HG03432 (cell line): ENCODE results near the gene HID1.
"Not testable (repeated sequence)": the region's sequence is repeated elsewhere in the genome, so short reads cannot be mapped to it uniquely, and the experiment has no call there.

Experiments
- ATAC-seq: cut with Tn5 transposase; IDR thresholded peaks from one replicate; pipeline ENCODE4 v1.9.1; 2021; ENCODE audit warnings: mild to moderate bottlenecking, moderate library complexity; ENCODE audit not compliant: unreplicated experiment

HID1 gene

DNA sequence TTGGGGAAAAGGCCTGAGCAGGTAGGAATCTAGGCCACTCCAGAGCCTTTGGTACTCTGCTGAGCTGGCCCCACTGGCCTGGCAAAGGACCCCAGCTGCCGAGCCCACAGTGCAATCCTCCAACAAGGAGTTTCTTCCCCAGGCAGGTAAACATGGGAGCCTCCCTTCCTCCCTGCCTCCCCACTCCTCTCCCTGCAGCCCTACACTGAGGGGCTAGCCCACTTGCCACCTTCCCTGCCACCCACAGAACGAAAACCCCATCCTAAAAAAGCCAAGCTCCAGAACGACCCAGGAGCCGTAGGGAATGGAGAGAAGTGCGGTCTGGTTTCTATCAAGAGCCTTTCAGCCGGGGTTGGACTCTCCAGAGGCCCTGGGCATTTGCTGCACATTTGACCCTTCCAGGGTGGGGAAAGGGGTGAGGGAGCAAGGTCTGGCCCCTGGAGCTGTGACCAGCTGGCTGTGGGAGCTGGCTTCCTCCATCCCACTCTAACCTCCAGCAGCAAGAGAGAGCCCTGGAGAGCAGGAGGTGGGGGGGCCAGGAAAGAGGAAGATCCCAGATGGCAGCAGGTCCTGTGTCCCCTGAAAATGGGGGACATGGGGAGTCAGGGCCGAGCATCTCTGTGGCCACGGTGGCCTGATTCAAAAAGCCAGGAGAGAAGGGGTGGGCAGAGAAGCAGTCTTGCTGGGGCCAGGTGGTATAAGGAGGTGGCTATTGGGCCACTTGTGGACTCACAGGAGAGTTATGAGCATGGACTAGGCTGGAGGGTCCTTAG, 1.3 kb downstream of the HID1 start:
- no peak for ATAC-seq

DNA sequence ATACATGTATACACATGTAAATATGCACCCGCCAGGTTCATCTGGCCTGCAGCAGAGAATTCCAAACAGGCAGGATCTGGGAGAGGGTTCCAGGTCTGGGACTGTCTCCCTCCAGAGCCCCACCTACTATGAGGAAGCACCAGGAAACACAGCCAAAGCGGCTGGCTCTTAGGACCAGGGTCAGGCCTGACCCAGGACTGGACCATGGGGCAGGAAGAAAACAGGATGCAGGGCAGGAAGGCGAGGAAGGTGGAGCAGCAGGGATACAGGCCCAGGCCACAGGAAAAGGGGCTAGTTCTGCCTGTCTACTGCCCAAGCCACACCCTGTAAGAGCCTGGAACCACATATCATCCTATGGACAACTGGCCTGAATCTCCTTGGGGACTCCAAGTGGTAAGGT, 2.2 kb downstream of the HID1 start:
- no peak for ATAC-seq

DNA sequence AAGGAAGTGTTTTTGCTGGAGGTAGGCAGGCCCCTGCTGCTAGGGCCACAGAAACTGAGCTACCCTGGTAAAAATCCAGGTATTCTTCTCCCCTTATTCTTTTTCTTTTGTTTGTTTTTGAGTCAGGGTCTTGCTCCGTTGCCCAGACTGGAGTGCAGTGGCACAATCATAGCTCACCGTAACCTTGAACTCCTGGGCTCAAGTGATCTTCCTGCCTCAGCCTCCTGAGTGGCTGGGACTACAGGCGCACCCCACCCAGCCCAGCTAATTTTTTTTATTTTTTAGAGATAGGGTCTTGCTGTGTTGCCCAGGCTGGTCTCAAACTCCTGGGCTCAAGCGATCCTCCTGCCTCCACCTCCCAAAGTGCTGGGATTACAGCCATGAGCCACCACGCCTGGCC, 3.1 kb downstream of the HID1 start:
- ATAC-seq: not testable (repeated sequence)

DNA sequence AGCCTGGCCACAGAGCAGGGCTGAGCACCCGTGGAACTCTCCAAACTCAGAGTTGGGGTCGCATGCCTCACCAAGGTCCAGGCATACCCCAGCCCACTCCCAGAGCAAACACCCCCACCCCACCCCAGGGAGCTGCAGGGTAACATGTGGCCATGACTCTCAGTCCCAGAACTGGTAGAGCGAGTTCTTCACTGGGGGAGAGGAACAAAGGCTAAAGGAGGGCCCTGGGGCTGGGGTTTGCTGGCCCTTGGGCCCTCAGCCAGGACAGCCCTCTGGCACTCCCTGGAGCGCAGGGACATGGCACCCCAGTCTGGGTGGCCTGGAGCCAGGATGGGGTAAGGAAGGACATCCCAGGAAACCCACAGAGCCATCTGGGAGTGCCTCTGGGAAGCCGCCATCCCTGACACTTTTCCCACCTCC, 4.2 kb downstream of the HID1 start:
- ATAC-seq: no peak

DNA sequence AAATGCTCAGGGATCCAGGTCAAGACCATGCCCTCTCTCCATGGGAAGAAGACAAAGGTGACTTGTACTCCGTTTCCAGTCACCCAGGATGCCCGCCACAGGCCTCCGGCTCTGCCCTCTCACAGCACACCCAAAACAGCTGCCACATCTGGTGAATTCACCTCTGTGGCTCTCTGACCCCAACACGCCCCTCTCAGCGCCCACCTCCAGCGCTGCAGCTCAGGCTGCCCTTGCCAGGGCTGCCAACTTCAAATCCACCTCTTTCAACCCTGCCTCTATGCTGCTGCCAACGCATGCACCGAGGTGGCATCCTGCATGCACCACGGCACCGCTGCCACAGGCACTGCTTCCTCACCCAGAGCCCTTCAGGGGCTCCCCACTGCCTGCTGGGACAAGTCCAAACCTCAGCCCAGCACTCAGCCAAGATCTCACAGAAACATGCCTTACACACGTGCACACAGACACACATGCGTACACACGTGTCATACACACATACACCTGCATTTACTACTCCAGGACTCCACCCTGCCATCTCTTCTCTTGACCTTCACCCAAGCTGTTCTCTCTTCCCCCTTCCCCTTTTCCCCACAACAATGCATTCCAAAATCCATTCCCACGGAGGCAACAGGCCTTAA, 7.5 kb downstream of the HID1 start:
- ATAC-seq: no peak

DNA sequence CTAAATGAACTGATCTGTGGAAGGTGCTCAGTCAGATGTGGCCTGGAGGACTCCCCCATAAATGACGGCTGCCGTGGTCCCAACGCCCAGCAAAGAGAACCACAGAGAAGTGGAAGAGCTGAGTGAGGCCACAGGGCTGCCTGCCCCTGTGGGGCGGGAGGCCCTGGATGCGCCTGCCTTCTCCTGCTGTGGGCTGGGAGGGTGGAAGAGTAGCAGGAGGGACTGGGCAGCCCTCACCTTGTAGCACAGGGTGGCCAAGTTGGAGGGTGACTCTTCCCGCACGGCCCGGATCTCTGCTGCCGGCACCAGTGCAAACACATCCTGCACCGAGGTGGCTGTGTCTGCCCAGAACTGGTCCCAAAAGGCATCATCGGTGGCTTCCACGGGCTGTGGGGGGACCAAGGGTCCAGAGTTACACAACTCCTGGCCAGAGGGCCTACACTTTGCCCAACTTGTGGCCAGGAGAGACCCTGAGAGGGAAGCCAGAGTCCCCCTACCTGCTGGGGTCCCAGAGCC, 8.3 kb downstream of the HID1 start:
- no peak for ATAC-seq

DNA sequence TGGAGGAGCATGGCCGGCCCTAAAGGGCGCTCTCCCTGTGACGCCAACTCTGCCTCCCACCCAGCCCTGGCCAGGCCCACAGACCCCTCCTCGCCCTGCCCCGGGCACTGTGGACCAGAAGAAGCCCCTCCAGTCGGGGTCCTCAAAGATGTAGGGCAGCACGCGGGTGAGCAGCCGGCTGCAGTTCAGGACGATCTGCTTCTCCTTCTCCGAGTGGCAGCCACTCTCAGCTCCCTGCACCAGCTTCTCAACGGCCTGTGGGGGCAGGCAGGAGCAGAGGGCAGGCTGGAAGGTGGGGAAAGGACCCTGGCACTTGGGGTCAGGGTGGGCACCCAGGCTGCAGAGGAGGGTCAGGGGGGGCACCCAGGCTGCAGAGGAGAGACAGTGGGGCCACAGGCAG, 8.9 kb downstream of the HID1 start:
- ATAC-seq: no peak

DNA sequence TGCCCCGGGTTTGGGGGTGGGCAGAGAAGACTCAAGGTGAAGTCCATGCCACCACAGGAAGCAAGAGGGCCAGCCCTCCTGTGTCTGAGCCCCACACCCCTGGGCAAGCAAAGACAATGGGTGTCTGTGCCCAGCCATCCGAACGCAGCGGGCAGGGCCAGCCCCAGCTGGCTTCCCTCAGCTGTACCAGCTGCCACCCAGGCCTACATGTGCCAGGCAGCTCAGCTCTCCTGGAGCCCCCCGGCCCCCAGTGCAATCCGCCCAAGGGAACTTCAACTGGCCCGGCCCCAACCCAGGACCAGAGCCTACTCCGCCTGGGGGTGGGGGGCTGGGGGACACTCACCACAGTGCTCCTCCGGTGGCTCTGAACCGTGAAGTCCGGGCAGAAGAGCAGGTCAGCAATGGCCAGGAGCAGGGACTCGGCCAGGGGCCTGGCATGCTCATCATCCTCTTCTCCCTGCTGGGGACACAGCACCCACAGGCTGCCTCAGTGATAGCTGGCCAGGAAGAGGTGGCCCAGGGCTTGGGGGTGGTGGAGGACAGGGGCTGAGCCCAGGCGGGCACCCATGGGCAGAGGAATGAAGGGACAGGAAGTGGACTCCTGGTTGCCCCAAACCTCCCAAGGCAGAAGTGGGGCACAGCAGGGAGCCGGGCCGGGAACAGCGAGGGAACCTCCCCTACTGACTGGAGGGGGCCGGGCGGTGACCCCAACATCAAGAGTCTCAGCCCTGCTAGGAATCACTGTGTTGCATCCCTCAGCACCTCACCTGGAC, 9.8 kb downstream of the HID1 start:
- ATAC-seq: no peak

DNA sequence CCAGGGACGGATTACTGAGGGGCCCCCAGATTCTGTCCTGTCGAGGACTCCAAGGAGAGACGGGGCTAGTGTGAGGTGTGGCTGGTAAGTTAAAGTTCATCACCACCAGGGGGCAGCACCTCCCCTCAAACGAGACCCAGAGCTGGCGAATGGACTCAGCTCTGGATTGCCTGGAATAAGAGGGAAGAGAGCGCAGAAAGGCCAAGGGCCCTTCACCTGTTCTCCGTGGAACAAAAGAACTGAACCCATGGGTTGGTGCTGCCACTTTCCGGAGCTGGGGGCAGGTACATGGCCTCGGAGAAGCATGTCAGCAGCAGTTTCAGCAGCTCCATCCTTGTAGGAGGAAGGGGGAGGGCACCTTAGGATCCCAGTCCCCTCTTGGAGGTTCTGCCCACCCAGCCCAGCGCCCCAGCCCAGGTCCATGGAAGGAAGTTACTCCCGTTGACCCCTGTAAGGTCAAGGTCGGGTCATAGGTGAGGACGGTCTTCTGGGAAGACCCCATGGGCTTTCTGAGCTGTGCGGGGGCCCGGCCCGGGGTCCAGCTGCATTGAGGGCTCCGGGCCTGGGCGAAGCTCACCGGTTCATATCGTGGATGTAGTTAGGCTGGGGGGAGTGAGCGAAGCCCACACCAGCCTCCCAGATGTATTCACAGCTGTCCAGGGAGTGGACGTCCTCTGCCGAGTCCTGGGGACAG, 10.8 kb downstream of the HID1 start:
- no peak for ATAC-seq

DNA sequence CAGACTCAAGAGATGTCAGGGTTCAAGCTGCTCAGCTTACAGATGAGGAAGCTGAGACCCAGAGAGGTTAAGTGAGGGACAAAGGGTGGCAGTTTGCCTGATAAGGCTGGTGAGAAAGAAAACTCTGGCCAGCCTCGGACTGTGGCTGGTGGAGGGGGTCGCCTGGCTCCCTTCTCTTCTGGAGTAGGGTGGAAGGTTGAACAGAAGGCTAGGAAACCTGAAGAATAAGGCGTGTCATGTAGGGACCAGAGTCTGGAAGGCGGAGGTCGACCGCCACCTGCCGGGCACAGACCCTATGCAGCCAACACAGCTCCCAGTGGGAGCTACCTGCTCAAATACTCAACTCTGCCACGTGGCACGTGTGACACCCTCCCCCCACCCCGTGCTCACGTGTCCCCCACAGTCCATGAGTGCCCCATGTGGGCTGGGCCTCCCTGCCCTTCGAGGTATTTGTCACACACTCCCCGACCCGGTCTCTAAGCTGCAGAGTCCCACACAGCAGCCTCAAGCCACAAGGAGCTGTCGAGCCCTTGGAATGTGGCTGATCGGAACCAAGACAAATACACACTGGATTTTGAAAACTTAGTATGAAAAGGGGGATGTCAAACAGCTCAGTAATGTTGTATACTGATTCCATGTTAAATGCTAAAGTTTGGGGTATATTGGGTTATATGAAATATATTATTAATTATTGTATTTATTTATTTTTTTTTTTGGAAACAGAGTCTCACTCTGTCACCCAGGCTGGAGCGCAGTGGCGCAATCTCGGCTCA, 11.8 kb downstream of the HID1 start:
- no peak for ATAC-seq

DNA sequence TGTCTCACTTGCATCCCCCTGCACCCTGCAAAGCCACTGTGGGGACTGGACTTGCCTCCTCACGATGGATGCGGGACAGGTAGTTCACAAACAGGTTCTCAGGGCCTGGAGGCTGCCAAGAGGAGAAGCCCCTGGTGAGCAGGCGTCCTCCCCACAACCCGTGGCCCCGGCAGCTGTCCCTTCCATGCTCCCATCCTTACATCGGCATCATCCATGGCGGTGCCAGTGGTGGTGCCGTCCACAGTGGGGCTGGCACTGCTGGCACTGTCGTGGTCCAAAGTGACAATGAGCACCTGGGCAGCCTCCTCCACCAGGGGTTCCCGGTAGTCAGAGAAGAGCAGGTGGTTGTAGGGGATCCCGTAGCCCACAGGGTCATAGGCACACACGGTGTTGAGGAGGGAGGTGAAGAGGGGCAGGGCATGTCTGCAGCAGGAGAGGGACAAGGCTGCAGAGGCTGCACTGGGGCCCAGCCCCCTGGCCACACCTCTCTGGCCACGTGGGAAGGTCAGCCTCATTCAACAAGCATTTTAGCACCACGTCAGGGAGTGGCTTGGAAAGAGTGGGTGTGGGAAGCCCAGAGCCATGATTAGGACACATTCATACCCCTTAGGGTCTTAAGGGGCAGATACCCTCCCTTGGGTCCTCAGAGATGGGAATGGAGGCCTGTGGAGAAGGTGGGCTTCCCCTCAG, 12.6 kb downstream of the HID1 start:
- ATAC-seq: no peak

DNA sequence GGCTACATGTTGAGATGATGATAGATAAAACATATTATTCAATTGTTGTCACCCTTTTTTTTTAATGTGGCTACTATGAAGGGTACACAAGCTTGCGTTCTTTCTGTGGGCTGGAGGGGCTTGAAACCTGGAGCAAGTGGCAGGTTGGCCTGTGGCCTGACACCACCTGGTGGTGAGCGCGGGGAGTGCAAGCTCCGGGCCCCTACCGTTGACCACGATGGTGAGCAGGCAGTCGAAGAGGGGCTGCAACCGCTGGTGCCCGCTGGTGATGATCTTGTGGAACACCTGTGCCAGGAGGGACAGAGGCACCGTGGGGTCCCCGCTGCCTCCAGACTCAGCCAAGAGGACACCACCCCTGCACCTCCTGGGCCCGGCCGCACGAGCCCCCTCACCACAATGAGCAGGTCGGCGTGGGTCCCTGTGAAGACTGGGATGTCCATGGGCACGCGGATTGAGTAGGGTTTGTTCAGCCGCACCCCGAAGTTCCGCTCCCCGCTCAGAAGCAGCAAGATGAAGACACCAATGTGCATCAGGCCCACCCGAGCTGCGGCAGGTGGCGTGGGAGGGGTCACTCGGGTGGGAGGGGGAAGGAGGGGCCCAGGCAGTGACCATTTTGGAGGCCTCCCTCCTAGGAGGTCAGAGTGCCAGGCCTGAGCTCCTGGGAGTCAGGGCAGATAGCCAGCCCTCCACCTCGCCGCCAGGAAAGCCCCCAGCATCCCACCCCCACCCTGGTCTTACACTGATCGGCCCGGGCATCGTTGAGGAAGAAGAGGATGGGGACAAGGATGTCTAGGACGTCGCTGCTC, 14.4 kb downstream of the HID1 start:
- no peak for ATAC-seq

DNA sequence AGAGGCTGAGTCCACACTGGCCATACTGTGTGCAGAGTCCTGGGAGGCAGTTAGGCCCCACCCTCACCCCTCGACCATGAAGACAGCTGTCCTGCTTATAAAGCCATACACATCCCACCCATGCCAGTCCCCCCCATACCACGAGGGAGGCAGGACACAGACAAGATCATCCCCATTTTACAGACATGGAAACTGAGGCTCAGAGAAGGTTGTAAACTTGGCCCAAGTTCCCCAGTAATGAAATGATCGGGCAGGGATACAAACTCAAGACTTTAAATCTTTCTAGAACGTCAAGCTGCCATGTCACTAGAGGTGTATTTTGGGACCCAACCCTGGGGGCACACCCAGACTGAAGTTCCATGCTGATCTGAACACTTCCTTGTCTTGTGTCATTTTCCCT, 16.5 kb downstream of the HID1 start:
- no peak for ATAC-seq

DNA sequence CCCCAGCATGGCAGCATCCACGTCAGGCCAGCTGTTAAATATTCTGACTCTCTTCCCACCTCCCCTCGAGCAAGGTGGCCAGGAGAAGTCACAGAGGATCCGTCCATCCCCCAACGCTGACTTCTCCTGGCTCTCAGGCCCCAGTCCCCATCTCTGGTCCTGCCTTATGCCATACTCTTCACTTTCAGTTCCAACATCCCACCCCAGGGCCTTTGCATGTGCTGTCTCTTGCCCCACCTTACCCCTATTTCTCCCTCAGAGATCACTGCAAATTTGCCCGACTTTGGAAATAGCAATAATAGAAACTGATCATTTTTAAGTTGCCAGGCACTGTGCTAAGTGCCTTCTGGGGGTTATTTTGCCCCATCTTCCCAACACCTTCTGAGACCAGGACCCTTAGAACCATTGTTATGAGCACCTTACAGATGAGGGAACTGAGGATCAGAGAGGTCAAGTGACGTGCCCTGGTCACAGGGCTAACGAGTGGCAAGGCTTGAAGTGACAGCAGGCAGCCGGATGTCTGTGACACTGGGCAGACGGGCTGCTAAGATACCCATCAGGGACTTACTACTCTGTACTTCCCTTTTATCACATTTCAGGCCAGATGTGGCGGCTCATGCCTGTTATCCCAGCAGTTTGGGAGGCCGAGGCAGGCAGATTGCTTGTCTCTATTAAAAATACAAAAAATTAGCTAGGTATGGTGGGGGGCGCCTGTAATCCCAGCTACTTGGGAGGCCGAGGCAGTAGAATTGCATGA, 17.7 kb downstream of the HID1 start:
- no peak for ATAC-seq

DNA sequence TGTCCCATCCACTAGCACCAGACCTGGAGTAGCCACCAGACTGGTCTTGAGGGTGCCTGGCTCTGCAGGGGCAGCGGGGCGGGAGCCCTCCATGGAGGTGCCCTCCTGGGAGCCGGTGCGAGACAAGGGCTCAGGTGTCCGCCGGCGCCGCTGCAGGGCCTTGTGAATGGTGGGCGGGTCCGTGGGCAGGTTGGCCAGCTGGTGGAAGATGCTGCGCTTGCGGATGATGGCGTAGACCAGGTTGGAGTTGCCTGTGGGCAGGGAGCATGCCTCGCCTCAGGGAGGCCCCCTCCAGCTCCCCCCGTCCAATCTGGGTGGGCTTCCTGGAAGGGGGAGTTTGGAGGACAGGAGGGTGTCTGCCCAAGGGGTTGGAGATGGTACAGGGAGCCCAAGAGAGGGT, 18.4 kb downstream of the HID1 start:
- no peak for ATAC-seq

DNA sequence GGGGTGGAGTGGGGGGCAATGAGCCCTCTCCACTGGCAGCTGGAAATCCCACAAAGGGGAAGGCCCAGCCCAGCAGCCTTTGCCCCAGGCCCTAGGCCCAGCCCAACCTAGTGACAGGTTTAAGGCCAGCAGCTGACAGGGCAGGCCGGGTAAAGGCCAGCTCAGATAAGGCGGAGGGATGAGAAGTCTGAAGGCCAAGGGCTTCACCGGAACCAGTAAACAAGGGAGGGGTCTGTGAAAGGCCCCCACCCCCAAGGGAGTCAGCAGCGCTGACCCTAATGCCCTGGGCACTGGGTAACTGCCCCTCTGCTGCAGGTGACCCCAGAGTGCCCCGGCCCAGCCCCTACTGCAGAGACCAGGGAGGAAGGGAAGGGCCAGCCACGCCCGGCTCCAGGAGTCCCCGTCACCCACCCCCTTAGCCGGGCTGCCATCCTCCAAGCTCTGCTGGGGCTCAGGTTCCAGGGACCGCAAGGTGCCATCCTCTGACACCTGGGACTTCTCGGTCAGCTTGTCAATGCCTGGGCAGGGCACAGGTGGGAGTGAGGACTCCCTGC, 19.3 kb downstream of the HID1 start:
- ATAC-seq: no peak

DNA sequence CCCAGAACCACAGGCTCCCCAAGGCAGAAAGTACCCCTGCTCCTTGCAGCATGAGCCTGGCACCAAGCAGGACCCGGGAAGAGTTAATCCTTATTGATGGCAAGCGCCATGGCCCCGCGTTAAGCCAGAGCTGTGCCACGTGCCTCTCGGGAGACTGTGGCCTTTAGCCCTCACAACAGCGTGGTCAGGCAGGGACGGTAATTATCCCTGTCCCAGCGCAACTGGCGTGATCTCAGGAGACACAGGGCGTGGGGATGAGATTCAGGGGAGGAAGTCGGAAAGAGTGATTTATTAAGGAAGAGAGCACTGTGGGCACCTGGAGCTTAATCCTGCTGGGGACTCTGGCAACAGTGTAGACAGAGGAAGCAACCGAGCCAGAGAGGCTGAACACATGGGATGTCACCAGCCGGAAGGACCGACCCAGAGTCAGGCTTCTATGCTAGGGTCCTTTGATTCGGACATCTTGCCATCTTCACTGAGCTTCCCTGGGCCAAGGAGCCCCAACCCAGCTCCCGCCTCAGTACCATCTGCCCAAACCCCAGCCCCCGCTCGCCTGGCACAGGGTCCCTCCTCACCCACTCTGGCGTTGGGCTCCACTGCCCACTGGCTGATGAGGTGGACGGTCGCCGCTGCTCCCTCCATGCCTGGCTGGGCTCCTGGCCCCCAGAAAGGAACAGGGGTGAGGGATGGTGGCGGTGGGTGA, 20.0 kb downstream of the HID1 start:
- no peak for ATAC-seq
